Measurements from ENCODE around the gene OR3A1.
"Not testable (repeated sequence)": the region's sequence is repeated elsewhere in the genome, so short reads cannot be mapped to it uniquely, and the experiment has no call there.

OR3A1 gene, protein sequence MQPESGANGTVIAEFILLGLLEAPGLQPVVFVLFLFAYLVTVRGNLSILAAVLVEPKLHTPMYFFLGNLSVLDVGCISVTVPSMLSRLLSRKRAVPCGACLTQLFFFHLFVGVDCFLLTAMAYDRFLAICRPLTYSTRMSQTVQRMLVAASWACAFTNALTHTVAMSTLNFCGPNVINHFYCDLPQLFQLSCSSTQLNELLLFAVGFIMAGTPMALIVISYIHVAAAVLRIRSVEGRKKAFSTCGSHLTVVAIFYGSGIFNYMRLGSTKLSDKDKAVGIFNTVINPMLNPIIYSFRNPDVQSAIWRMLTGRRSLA

DNA sequence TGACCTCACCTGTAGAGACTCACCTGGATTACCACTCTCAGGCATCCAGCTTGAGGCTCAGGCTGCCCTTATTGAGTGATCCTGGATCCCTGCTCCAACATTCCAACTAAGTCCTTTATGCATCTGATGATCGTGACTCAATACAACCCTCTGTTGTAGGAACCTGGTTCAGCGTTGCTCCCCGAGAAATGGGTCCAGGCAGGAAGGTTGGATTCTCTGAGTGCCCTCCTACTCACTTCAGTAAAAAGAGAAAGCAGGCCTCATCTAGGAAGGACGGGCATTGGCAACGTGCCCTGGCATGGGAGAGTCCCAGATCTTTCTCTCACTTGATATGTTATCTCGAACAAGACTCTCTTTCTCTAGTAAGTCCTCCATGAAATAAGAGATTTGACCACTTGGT lies at the start of gene OR3A1:
Gene OR3A1, minus strand, starts transcription at position 101 of the 400 bp plus-strand sequence. CDS start 5,778 bp downstream, outside the sequence.
- FAIRE-seq (no peak), DNase-seq (ENCODE audit: extremely low spot score, insufficient read length, low read depth) (no peak)

DNA sequence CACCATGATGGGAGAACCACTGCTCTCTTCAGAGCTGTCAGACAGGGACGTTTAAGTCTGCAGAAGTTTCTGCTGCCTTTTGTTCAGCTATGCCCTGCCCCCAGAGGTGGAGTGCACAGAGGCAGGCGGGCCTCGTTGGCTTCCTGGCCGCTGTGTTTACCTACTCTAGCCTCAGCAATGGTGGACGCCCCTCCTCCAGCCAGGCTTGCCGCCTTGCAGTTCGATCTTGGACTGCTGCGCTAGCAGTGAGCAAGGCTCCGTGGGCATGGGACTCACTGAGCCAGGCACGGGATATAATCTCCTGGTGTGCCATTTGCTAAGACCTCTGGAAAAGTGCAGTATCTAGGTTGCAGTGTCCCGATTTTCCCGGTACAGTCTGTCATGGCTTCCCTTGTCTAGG lies 44.6 kb upstream of the OR3A1 start:
- FAIRE-seq; DNase-seq (ENCODE audit: extremely low spot score, insufficient read length, low read depth): not testable (repeated sequence)

DNA sequence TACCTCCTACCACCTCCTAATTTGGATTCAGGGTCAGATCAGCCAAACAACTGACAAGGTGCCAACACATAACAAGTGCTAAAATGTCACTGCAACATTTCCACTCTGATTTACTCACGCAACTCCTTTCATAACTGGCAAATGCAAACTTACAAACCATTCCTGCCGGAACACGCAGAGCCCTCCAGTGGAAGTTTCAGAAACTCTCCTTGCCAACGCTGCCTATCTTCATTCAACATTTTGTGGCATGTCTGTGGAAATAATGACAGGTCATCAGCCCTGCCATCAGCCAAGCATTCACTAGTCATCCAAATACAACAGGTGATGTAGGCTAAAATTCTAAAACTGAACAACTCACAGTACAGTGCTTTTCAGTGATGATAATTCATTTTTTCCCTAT lies 37.7 kb upstream of the OR3A1 start:
- no peak for FAIRE-seq
- DNase-seq (ENCODE audit: extremely low spot score, insufficient read length, low read depth), result no peak

DNA sequence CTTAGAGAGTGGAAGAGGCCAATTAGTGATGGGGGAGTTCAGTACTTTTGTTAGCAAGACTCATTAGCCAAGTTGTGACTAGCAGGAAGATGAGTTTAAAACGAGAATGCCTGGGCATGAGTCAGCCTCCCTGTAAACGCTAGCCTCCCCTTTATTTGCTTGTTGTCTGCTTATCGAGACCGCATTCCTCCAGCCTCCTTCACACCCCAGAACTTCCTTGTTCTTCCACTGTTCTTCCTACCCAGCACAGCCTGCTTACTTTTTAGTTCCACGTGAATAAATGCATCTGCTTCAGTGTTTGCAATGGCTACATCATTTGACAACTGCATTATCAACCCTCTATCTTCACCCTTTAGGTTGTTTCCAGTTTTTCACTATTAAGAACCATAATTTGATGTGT lies 20.2 kb upstream of the OR3A1 start:
- DNase-seq (ENCODE audit: extremely low spot score, insufficient read length, low read depth) (no peak), FAIRE-seq (no peak)

DNA sequence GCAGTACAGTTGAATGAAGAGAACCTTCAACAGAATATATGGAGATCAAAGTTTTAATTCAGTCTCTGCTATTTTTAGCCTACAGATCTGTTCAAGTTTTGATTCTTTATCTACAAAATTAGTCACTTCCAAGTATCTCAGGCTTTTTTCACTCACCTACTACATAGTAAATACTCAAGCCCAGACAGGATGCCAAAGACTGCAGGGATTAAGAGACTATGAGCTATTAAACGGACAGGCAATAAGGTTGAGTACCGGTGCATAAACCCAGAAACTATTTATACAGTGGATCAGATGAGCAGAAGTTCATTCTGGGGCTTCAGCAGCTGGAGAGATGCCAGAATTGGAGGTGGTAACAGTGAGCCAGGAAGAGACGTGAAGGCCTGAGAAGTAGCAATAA lies 18.7 kb upstream of the OR3A1 start:
- FAIRE-seq (no peak), DNase-seq (ENCODE audit: extremely low spot score, insufficient read length, low read depth) (no peak)

DNA sequence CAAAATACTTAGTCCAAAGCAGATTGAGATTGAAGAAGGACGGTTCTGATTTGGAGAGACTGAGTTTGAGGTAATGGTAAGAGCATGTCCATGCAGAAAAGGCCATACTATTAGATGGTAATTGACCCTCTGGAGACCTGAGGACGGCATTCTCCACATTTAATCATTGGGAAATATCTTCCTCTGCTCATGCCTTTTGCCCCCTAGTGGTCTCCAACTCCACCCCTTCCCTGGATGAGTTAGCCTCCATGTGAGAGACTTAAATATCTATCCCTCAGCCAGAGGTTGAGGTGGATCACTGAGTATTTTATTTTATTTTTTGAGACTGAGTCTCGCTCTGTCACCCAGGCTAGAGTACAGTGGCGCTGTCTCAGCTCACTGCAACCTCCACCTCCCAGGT lies 10.4 kb upstream of the OR3A1 start:
- DNase-seq (ENCODE audit: extremely low spot score, insufficient read length, low read depth) (no peak), FAIRE-seq (no peak)

DNA sequence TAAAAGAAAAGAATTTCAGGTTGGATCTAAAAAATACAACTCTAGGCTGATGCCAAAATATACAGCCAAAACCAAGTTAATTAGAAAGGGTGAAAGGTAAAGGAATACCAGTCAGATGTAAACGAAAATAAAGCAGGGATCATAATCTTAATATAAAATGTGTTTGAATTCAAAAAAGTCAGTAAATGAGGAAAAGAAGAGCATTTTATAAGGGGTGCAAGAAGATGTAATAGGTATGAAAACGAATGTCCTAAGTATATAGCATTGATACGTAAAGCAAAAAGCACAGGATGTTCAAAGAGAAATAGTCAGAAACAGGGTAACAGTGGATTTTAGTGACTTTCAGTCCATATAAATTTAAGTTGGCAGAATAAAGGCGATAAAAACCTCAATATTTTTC lies 2.5 kb downstream of the OR3A1 start:
- FAIRE-seq, result no peak

DNA sequence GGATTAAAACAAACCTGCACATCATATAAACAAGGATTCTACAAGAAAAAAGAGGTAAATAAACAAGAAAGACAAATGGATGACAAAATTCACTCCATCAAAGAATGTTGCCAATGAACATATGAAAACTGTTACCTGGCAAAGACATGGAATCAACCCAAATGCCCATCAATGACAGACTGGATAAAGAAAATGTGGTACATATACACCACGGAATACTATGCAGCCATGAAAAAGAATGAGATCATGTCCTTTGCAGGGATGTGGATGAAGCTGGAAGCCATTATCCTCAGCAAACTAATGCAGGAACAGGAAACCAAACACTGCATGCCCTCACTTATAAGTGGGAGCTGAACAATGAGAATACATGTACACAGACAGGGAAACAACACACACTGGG lies 4.6 kb downstream of the OR3A1 start:
- not testable (repeated sequence) for DNase-seq (ENCODE audit: extremely low spot score, insufficient read length, low read depth); FAIRE-seq

More for the DNA sequence above, 2.5 kb downstream of the OR3A1 start:
- no peak for DNase-seq (ENCODE audit: extremely low spot score, insufficient read length, low read depth)

DNA sequence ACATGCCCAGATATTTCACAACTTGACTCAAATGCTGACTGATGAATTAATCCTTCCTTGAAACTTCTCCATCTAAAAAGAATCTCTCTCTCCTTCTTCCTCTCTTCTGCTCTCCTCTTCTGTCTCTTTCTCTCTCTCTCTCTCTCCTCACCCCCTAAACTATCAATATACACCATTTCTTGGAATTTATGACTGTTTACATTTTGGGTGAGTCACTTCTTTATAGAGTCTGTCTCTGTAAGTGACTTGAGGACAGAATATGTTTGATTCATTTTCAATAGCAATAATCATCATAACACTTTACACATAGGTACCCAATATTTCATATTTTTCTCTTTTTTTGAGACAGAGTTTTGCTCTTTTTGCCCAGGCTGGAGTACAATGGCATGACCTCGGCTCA lies 15.3 kb downstream of the OR3A1 start:
- DNase-seq (ENCODE audit: extremely low spot score, insufficient read length, low read depth) (no peak), FAIRE-seq (no peak)

DNA sequence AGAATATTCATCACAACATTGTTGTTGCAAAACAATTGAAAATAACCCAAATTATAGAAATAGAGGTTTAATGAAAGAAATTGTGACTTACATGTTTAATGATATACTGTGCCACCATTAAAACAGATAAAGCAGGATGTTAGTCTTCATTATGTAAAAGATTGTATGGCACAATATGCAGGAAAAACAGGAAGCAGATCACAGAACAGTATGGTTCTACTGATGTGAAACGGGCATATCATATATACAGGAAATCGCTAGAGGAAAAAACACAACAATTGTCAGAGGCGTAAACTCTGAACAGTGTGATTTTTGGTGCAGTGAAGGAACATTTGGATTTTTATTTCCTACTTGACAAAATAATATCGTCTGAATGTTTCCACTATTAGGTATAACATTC lies 22.0 kb downstream of the OR3A1 start:
- FAIRE-seq, result no peak

DNA sequence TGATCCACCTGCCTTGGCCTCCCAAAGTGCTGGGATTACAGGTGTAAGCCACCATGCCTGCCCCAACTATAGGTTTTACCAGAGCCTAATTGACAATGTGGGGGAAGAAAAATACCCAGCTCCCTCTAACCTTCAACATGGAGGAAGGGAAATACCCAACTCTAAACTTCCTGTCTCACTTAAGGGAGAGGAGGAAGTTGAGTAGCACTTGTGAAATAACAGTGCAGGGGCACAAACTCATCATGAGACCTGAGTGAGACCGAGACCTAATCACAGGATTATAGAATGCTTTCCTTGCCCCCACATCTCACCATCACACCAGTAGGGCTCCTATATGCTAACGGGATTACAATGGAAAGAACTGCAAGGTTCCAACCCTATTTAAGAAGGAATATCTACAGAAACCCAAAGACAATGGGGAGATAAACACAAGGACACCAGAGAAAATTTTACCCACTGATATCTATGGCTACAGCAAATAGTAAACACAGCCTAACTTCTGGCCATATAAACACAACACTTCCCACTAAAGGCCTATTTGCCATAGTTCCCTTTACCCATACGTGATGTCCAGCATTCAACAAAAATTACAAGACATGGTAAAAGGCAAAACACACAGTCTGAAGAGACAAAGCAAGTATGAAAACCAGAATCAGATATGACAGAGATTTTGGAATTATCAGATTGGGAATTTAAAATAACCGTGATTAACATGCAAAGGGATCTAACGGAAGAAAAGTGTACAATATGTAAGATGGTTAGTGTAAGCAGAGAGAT lies 26.9 kb downstream of the OR3A1 start:
- DNase-seq (ENCODE audit: extremely low spot score, insufficient read length, low read depth) (no peak), FAIRE-seq (no peak)

More for the DNA sequence above, 22.0 kb downstream of the OR3A1 start:
- no peak for DNase-seq (ENCODE audit: extremely low spot score, insufficient read length, low read depth)

DNA sequence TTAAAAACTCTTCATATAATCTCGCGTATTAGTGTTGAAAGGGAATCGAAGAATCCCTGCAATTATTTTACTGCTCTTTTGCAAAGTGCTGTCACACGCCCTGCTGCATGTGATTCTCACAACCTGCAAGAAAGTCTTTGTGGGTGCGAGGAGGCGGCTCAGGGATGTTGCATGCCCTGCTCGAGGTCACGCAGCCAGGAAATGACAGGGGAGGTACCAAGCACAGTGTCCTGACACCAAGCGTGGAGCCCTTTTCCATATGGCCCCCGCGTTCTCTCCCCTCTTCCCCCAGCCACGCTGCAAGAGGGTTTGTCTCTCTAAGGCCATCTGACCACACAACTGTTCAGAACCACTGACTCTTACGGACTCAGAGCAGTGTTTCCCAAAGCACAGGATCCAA lies 37.6 kb downstream of the OR3A1 start:
- DNase-seq (ENCODE audit: extremely low spot score, insufficient read length, low read depth) (no peak), FAIRE-seq (no peak)

DNA sequence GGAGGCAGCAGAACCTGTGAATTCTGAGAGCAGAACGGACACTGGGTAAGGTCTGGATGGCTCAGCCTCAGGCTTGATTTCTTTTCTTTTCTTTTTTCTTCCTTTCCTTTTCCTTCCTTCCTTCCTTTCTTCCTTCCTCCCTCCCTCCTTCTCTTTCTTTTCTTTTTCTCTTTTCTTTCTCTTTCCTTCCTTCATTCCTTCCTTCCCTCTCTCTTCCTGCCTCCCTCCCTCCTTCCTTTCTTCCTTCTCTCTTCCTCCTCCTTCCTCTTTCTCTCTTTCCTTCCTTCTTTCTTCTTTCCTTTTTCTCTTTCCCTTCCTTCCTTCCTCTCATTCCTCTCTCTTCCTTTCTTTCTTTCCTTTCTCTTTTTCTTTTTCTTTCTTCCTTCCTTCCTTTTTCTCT lies 38.0 kb downstream of the OR3A1 start:
- FAIRE-seq, result no peak
- no peak for DNase-seq (ENCODE audit: extremely low spot score, insufficient read length, low read depth)

DNA sequence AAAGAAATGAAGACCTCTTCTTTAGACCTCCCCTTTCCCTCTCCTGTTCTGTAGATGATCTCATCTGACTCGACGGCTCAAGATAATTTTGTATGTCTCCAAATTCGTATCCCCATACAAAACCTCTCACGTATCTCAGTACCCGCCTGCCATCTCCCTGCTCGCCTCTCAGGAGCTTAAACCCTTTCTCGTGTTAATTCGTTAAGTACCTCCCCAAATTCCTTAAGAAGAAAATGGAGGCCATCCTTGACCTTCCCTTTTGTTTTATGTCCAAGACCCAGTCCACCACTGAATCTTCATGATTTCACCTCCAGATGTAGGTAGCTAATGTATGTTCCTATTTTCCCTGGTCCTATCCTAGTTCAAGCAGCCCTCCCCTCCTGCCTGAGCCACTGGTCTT lies 41.6 kb downstream of the OR3A1 start:
- no peak for FAIRE-seq
- no peak for DNase-seq (ENCODE audit: extremely low spot score, insufficient read length, low read depth)

DNA sequence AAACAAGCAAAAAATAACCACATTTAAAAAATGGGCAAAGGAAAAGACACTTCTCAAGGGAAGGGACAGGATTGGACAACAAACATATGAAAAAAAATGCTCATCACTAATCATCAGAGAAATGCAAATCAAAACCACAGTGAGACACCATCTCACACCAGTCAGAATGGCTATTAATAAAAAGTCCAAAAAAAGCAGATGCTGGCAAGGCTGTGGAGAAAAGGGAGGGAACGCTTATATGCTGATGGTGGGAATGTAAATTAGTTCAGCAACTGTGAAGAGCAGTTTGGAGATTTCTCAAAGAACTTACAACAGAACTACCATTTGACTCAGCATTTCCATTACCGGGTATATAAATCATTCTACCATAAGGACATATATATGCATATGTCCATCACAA lies 49.1 kb downstream of the OR3A1 start:
- not testable (repeated sequence) for FAIRE-seq; DNase-seq (ENCODE audit: extremely low spot score, insufficient read length, low read depth)

DNA sequence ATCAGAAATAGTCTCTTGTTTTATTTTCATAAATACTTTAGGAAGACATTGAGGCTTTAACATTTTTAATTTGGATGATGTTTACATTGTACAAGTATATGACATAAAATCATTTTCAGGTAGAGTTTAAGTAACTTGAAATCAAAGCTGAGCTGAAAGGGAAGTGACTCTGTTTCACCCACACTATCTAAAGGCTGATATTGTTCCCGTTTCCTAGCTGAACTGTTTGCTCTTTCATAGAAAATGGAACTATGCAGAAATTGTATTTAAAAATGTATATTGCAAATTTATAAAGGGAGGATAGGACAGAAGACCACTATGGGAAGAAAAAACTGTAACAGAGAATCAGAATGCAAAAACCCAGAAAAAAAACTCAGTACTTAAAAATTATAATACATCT lies 53.3 kb downstream of the OR3A1 start:
- DNase-seq (ENCODE audit: extremely low spot score, insufficient read length, low read depth); FAIRE-seq: not testable (repeated sequence)

DNA sequence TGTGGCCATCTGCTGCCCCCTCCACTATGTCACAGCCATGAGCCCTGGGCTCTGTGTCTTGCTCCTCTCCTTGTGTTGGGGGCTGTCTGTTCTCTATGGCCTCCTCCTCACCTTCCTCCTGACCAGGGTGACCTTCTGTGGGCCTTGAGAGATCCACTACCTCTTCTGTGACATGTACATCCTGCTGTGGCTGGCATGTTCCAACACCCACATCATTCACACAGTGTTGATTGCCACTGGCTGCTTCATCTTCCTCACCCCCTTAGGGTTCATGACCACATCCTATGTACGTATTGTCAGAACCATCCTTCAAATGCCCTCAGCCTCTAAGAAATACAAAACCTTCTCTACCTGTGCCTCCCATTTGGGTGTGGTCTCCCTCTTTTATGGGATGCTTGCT lies 57.1 kb downstream of the OR3A1 start:
- FAIRE-seq, result not testable (repeated sequence)

More for the DNA sequence above, 57.1 kb downstream of the OR3A1 start:
- DNase-seq (ENCODE audit: extremely low spot score, insufficient read length, low read depth), result not testable (repeated sequence)

Data from GM18507 (cell line).